Mesangial cell (primary cell): ENCODE measurements around the gene COX17. TPM values are rescaled to one million over a fixed set of nuclear protein-coding genes. Genes with fewer than 3 reads are reported as not detected.

Experiments used
- total RNA-seq: library from RNA; depleted of rRNA; stranded (reverse); fragments of >200 nt; gene quantifications from 2 replicates; pipeline ENCODE4 v1.2.3, GENCODE V29; 2015

Gene COX17, protein sequence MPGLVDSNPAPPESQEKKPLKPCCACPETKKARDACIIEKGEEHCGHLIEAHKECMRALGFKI
- total RNA-seq, result 6.7 and 22.8 TPM in 2 replicates

DNA sequence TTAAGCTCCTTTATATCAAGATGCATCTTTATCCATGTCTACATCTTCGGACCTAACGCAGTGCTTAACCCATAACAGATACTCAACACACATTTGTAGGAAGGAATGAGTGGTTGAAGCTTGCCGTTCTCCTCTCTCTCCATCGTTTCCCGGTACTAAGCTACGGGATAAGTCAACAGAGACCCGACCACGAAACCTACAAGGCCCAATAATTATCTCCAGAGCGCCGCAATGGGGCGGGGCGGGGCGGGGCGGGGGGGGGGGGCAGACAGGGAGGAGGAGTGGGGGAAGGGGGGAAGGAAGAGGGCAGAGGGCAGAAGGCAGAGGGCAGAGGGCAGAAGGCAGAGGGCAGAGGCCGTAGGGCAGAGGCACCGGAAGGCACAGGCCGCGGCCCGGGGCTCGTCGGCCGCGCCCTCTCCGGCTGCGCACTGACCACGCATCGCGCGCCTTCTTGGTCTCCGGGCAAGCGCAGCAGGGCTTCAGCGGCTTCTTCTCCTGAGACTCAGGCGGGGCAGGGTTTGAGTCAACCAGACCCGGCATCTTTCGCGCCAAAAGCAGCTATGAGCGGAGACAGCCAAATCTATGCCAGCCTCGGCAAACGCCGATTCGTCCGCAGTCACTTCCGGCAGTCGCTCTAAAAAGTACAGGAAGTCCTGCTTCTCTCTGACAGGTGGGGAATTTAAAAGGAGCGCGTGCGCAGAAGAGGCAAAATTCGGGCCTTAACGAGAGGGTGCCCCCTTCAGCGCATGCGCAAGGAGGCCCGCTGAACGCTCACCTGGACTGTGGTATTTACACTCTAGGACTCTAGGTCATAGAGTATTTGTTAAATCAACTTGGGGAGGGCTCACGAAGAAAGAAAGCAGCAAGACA lies at the start of gene COX17:
TSS of gene COX17 (minus strand) at position 636 of the 870 bp plus-strand sequence. CDS start at position 540, 96 bp downstream.

GRCh38 chr3:119702530-119703527 lies 25.6 kb upstream of the COX17 start, which contains the start of gene CFAP91:
Gene CFAP91 (plus strand): TSS chr3:119703022. CDS start chr3:119703099, 77 bp downstream.

DNA sequence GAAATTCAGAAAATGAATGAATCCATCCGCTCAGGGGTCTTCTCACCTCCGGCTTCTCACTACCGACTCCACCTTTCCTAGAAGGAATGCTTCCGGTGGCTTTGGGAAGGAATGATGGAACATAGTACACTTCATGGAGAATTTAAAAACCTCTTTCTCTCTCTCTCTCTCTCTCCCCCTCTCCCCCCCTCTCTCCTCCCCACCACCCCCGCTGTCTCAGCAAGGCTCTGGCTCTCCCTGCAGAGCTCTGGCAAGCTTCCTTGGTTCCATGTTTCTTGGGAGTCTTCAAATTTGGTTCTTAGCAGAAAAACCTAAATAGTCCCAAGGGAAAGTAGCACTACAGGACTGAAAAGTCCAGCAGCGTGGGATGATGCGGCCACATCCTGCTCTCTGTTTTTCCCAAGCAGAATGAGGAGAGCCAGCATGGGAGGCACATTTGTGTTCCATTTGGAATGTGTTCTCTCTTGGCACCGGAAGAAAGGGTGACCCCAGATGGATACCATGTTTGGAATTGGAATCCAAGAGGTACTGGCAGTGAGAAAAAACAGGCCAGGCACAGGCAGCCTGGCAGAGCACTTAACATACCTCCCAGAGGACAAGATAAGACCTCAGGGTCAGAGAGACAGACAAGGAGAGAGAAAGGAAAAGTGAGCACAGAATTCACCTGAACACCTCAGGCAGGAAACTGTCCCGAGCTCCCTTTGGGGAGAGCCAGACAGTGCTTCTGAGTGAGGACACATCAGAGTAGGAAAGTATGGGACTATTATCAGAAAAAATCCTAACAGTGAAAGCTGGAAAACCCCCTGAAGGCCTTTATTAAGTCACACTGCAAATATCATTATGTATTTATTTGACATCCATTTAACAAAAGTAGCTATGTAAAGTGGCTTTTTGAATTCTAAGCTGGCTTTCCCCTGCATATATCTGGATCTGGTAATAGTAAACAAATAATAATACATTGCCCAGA lies 16.4 kb downstream of the COX17 start, which contains the start of gene POPDC2:
TSS of gene POPDC2 (minus strand) at position 116 of the 967 bp plus-strand sequence. CDS start 166 bp downstream, outside the sequence.

Other genes with a start within 250 kb of the COX17 start
- gene TMEM39A, start 213.8 kb downstream of the COX17 start, total RNA-seq, result 13.7 and 21.9 TPM in 2 replicates
- 8.5 TPM in 2 replicates for gene POGLUT1, start 208.4 kb downstream of the COX17 start, total RNA-seq
- gene TIMMDC1, start 178.9 kb downstream of the COX17 start, total RNA-seq, result 52.1 and 74.0 TPM in 2 replicates
- not detected in 2 replicates for gene CD80, start 117.8 kb downstream of the COX17 start, total RNA-seq
- gene ADPRH, start 97.9 kb downstream of the COX17 start, total RNA-seq, result 5.4 and 8.1 TPM in 2 replicates
- 0.16 and 3.9 TPM in 2 replicates for gene PLA1A, start 79.5 kb downstream of the COX17 start, total RNA-seq
- gene POPDC2, start 16.8 kb downstream of the COX17 start, total RNA-seq, result under 0.01 TPM in 1 of 2 replicates, not detected in the other
- 2.0 and 3.2 TPM in 2 replicates for gene CFAP91, start 25.6 kb upstream of the COX17 start, total RNA-seq
- gene NR1I2, start 104.7 kb upstream of the COX17 start, total RNA-seq, result under 0.01 and 0.16 TPM in 2 replicates